ENCODE results near the gene DDX47.

DDX47 gene

DNA sequence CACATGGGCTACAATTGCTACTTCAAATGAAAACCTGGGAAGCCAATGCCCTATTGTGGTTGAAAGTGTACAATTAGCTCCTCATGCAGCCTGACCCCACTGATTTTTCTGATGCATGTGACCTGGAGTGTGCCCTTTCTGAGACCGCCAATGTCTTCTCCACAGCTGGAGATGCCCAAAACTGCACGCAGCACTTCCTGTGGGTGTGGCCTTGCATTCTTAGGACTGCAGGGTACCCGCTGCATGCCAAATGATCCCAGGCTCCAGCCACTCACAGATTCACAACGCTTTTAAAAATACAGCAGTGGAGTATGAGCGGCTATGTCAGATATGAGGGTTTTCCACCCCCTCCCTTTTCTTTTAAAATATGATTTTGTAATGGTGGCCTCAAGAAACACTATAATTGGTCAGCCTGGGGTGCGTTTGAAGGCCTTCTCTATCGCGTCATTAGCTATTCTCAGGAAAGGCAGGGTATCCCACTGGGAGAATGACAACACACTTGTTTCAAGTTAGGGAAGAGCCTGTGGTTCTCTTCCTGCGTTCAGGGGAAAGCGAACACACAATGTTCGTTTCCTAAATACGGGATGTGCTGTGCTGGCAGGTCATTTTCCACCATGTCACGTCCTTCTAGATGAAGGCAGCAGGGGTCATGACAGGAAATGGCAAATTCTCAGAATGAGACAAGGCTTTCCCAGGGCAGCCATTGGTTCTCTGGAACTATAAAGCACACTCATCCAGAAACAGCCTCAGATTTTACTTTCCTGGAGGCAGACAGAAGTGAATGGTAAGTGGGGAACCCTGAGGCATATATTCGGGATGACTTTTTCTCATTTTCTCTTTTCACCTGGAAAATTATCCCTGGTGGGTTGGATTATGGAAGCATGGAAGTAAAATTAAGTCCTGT, 28.0 kb upstream of the DDX47 start, which contains the start of gene APOLD1:
Gene APOLD1 (plus strand): TSS at position 749 of the 904 bp plus-strand sequence. CDS start 33 bp downstream, at position 782.
- peak within 1 kb of the TSS; percentile 68 for H3K9ac ChIP-seq (ENCODE audit: low read length)
- TF ChIP-seq, protein P1, sequence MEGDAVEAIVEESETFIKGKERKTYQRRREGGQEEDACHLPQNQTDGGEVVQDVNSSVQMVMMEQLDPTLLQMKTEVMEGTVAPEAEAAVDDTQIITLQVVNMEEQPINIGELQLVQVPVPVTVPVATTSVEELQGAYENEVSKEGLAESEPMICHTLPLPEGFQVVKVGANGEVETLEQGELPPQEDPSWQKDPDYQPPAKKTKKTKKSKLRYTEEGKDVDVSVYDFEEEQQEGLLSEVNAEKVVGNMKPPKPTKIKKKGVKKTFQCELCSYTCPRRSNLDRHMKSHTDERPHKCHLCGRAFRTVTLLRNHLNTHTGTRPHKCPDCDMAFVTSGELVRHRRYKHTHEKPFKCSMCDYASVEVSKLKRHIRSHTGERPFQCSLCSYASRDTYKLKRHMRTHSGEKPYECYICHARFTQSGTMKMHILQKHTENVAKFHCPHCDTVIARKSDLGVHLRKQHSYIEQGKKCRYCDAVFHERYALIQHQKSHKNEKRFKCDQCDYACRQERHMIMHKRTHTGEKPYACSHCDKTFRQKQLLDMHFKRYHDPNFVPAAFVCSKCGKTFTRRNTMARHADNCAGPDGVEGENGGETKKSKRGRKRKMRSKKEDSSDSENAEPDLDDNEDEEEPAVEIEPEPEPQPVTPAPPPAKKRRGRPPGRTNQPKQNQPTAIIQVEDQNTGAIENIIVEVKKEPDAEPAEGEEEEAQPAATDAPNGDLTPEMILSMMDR (IDR thresholded peaks at IDR 0.05; ENCODE audit: insufficient read depth, low read length, poor library complexity, severe bottlenecking), result no peak
- TF ChIP-seq EZH2phosphoT487 (conservative IDR thresholded peaks at IDR 0.05; ENCODE audit: low read length), result no peak
- peaks cover 7% of the 10 kb centered on the region; the same call in 1 of the 2 replicates for H3F3A ChIP-seq (ENCODE audit: insufficient read depth)
- H3K36me3 ChIP-seq (ENCODE audit: low read length), result no peaks in the 10 kb centered on the region
- no peaks in the 10 kb centered on the region for H3K9me3 ChIP-seq (ENCODE audit: insufficient read depth, low read length)
- H3K27ac ChIP-seq (ENCODE audit: low read depth, low read length), result no peak within 1 kb of the TSS
- peak within 1 kb of the TSS; percentile 91 for H2AFZ ChIP-seq (ENCODE audit: low read depth, low read length, severe bottlenecking)
- H3K9me2 ChIP-seq (replicated peaks; ENCODE audit: insufficient read depth, low read length), result no peaks in the 10 kb centered on the region
- no peaks in the 10 kb centered on the region for H4K20me1 ChIP-seq (ENCODE audit: low read depth, low read length)
- peak within 1 kb of the TSS; percentile 71 for H3K4me2 ChIP-seq (ENCODE audit: low read depth, low read length, poor library complexity, severe bottlenecking)
- peak within 1 kb of the TSS; percentile 54 for H3K4me3 ChIP-seq (ENCODE audit: insufficient read depth, low read length, poor library complexity, severe bottlenecking)
- H3K27me3 ChIP-seq (ENCODE audit: low read length), result no peaks in the 10 kb centered on the region
- no peaks in the 10 kb centered on the region for H3K79me2 ChIP-seq (ENCODE audit: insufficient read depth, low read length)

- Histone ChIP-seq H3K27ac (ENCODE audit: low read depth, low read length) (no peak overlapping the region), H3K9ac (ENCODE audit: low read length) (peak overlapping the region; percentile 68), H2AFZ (ENCODE audit: low read depth, low read length, severe bottlenecking) (peak overlapping the region; percentile 91)
Measured at GRCh38 chr12:12786351-12786705, 26.8 kb upstream of the DDX47 start.

DNA sequence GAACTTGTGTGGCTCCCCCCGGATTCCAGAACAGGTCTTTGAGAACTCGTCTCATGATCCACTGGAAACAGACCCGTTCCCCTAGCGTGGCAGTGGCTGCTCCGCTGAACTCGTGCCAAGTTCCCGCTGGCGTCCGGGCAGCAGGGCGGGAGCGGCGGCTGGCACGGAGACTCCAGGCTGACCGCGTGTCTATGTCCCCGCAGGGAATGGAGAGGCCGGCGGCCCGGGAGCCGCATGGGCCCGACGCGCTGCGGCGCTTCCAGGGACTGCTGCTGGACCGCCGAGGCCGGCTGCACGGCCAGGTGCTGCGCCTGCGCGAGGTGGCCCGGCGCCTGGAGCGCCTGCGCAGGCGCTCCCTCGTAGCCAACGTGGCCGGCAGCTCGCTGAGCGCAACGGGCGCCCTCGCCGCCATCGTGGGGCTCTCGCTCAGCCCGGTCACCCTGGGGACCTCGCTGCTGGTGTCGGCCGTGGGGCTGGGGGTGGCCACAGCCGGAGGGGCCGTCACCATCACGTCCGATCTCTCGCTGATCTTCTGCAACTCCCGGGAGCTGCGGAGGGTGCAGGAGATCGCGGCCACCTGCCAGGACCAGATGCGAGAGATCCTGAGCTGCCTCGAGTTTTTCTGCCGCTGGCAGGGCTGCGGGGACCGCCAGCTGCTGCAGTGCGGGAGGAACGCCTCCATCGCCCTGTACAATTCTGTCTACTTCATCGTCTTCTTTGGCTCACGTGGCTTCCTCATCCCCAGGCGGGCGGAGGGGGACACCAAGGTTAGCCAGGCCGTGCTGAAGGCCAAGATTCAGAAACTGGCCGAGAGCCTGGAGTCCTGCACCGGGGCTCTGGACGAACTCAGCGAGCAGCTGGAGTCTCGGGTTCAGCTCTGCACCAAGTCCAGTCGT, 26.2 kb upstream of the DDX47 start:
- H3K27ac ChIP-seq (ENCODE audit: low read depth, low read length), result no peak overlapping the region
- no peaks in the 10 kb centered on the region for H3K9me3 ChIP-seq (ENCODE audit: insufficient read depth, low read length)
- H3K79me2 ChIP-seq (ENCODE audit: insufficient read depth, low read length), result no peaks in the 10 kb centered on the region
- TF ChIP-seq EZH2phosphoT487 (conservative IDR thresholded peaks at IDR 0.05; ENCODE audit: low read length), result no peak
- TF ChIP-seq, protein P1 (IDR thresholded peaks at IDR 0.05; ENCODE audit: insufficient read depth, low read length, poor library complexity, severe bottlenecking), result no peak
- peaks cover 7% of the 10 kb centered on the region; the same call in 1 of the 2 replicates for H3F3A ChIP-seq (ENCODE audit: insufficient read depth)
- no peaks in the 10 kb centered on the region for H3K27me3 ChIP-seq (ENCODE audit: low read length)
- peak overlapping the region; percentile 91 for H2AFZ ChIP-seq (ENCODE audit: low read depth, low read length, severe bottlenecking)
- H3K4me3 ChIP-seq (ENCODE audit: insufficient read depth, low read length, poor library complexity, severe bottlenecking), result peak overlapping the region; percentile 54
- peak overlapping the region; percentile 71 for H3K4me2 ChIP-seq (ENCODE audit: low read depth, low read length, poor library complexity, severe bottlenecking)
- no peaks in the 10 kb centered on the region for H3K36me3 ChIP-seq (ENCODE audit: low read length)
- H3K9me2 ChIP-seq (replicated peaks; ENCODE audit: insufficient read depth, low read length), result no peaks in the 10 kb centered on the region
- no peaks in the 10 kb centered on the region for H4K20me1 ChIP-seq (ENCODE audit: low read depth, low read length)
- H3K9ac ChIP-seq (ENCODE audit: low read length), result peak overlapping the region; percentile 68

More at GRCh38 chr12:12786351-12786705, 26.8 kb upstream of the DDX47 start:
- no peaks in the 10 kb centered on the region for H3K36me3 ChIP-seq (ENCODE audit: low read length)
- H3K9me3 ChIP-seq (ENCODE audit: insufficient read depth, low read length), result no peaks in the 10 kb centered on the region
- H4K20me1 ChIP-seq (ENCODE audit: low read depth, low read length), result no peaks in the 10 kb centered on the region
- TF ChIP-seq EZH2phosphoT487 (conservative IDR thresholded peaks at IDR 0.05; ENCODE audit: low read length), result no peak
- TF ChIP-seq, protein P1 (IDR thresholded peaks at IDR 0.05; ENCODE audit: insufficient read depth, low read length, poor library complexity, severe bottlenecking), result no peak
- H3K79me2 ChIP-seq (ENCODE audit: insufficient read depth, low read length), result no peaks in the 10 kb centered on the region
- H3K4me2 ChIP-seq (ENCODE audit: low read depth, low read length, poor library complexity, severe bottlenecking), result peak overlapping the region; percentile 71
- peak overlapping the region; percentile 54 for H3K4me3 ChIP-seq (ENCODE audit: insufficient read depth, low read length, poor library complexity, severe bottlenecking)
- no peaks in the 10 kb centered on the region for H3K9me2 ChIP-seq (replicated peaks; ENCODE audit: insufficient read depth, low read length)
- no peaks in the 10 kb centered on the region for H3K27me3 ChIP-seq (ENCODE audit: low read length)
- peaks cover 7% of the 10 kb centered on the region; the same call in 1 of the 2 replicates for H3F3A ChIP-seq (ENCODE audit: insufficient read depth)

Measured in SU-DHL-6 (cell line).